B cell (primary cell): ENCODE data around the gene PHC3. TPM values are rescaled to one million over a fixed set of nuclear protein-coding genes. Genes with fewer than 3 reads are reported as not detected.
A peak's percentile ranks its signal among the peaks of the same experiment; 100 is the strongest.

Experiments used
- ATAC-seq: fragments of 200-7000 bp; cut with Tn5 transposase; one replicate; pipeline ENCODE4 v1.10.0; 2021; ENCODE audit warnings: low read depth, mild to moderate bottlenecking, moderate number of reproducible peaks, moderate library complexity
- CTCF ChIA-PET: fragments of 350-600 bp; sonication (Branson Sonifier 250); formaldehyde crosslinking; loops from one replicate; lab custom pipeline; 2021; ENCODE audit warnings: antibody characterized with exemption, inconsistent platforms; lab: Charles Lee
- POLR2A ChIA-PET: fragments of 350-600 bp; sonication (Branson Sonifier 250); formaldehyde crosslinking; loops from one replicate; lab custom pipeline; 2021; ENCODE audit warnings: antibody characterized with exemption; lab: Charles Lee
- DNase-seq: peaks from one replicate; pipeline ENCODE4 v3.0.0; 2013
- H2AFZ ChIP-seq: 2 replicates; pipeline ENCODE4 v1.6.1; 2012; ENCODE audit warnings: mild to moderate bottlenecking, low read depth, low read length; ENCODE audit not compliant: insufficient read depth, poor library complexity, severe bottlenecking
- H3K27ac ChIP-seq, 2 donors: 1 replicate in 1 of 2; 2 replicates in 1 of 2; pipeline ENCODE4 v1.5.1; 2012 to 2013; ENCODE audit warnings: low read length in 2 of 2, mild to moderate bottlenecking in 2 of 2, moderate library complexity in 1 of 2
- H3K27me3 ChIP-seq, 4 experiments: fragments of 200-600 bp in 1 of 4; sonication (generic) in 1 of 4; replicated peaks in 1 of 4; 1 replicate in 2 of 4; 2 replicates in 2 of 4; pipeline versions ENCODE4 v1.6.1 to v1.7.0; 2013 to 2016; ENCODE audit warnings: low read length in 3 of 4, mild to moderate bottlenecking in 2 of 4, mixed read lengths in 1 of 4, moderate library complexity in 1 of 4; ENCODE audit not compliant: insufficient read depth in 4 of 4, control insufficient read depth in 3 of 4; ENCODE audit errors: control extremely low read depth in 1 of 4
- H3K36me3 ChIP-seq, 2 experiments: replicated peaks in 1 of 2; 1 replicate in 1 of 2; 2 replicates in 1 of 2; pipeline versions ENCODE4 v1.6.1 to v1.7.1; 2013; ENCODE audit warnings: low read length in 1 of 2; ENCODE audit not compliant: insufficient read depth in 2 of 2, control insufficient read depth in 1 of 2; ENCODE audit errors: control extremely low read depth in 1 of 2, extremely low read depth in 1 of 2
- H3K4me1 ChIP-seq, 2 donors: fragments of 200-600 bp in 1 of 2; sonication (generic) in 1 of 2; 1 replicate in 1 of 2; 2 replicates in 1 of 2; pipeline versions ENCODE4 v1.5.1 to v1.6.1; 2013 to 2017; ENCODE audit warnings: low read length in 2 of 2; ENCODE audit not compliant: control insufficient read depth in 2 of 2, insufficient read depth in 2 of 2
- H3K4me2 ChIP-seq: replicated peaks from 2 replicates; pipeline ENCODE3; 2012; ENCODE audit warnings: mild to moderate bottlenecking, low read depth, low read length; ENCODE audit not compliant: poor library complexity, severe bottlenecking
- H3K4me3 ChIP-seq, 5 experiments: fragments of 200-600 bp in 1 of 5; sonication (generic) in 1 of 5; 1 replicate in 3 of 5; 2 replicates in 2 of 5; pipeline versions ENCODE4 v1.5.1 to v1.7.0; 2011 to 2016; ENCODE audit warnings: low read length in 4 of 5, mild to moderate bottlenecking in 4 of 5, low read depth in 2 of 5, control low read depth in 1 of 5, moderate library complexity in 1 of 5; ENCODE audit not compliant: insufficient read depth in 1 of 5; ENCODE audit errors: control extremely low read depth in 1 of 5, extremely low read depth in 1 of 5
- H3K79me2 ChIP-seq: fragments of 200-600 bp; sonication (generic); one replicate; pipeline ENCODE4 v1.6.0; 2016; ENCODE audit warnings: low read length; ENCODE audit not compliant: control insufficient read depth, insufficient read depth
- H3K9ac ChIP-seq: fragments of 200-600 bp; sonication (generic); 2 replicates; pipeline ENCODE4 v1.6.1; 2017; ENCODE audit warnings: mild to moderate bottlenecking, low read length, moderate library complexity
- H3K9me3 ChIP-seq, 3 donors: one replicate each; pipeline versions ENCODE4 v1.6.1 to v1.7.1; 2013; ENCODE audit warnings: low read length in 2 of 3; ENCODE audit not compliant: control insufficient read depth in 2 of 3, insufficient read depth in 1 of 3; ENCODE audit errors: control extremely low read depth in 1 of 3
- H4K20me1 ChIP-seq: 2 replicates; pipeline ENCODE4 v1.6.0; 2012; ENCODE audit warnings: mild to moderate bottlenecking, low read length; ENCODE audit not compliant: insufficient read depth, control insufficient read depth, poor library complexity, severe bottlenecking
- H3K27ac Mint-ChIP-seq: one replicate; pipeline ENCODE4 v1.8.0; 2021; ENCODE audit warnings: mixed read lengths
- H3K27me3 Mint-ChIP-seq: one replicate; pipeline ENCODE4 v1.8.0; 2021; ENCODE audit warnings: mixed read lengths
- H3K4me1 Mint-ChIP-seq: one replicate; pipeline ENCODE4 v1.8.0; 2021; ENCODE audit warnings: mixed read lengths
- H3K4me3 Mint-ChIP-seq: one replicate; pipeline ENCODE4 v1.8.0; 2021; ENCODE audit warnings: mixed read lengths
- H3K9me3 Mint-ChIP-seq: one replicate; pipeline ENCODE4 v1.8.0; 2022; ENCODE audit warnings: mixed read lengths; ENCODE audit not compliant: insufficient read depth
- CTCF ChIP-seq: fragments of 200-600 bp; IDR thresholded peaks from one replicate; pipeline ENCODE4 v1.8.0; 2022; ENCODE audit warnings: antibody characterized with exemption, mild to moderate bottlenecking
- EZH2 ChIP-seq: IDR thresholded peaks from 2 replicates; pipeline ENCODE4 v1.6.1; 2012; ENCODE audit warnings: borderline replicate concordance, low read depth, mild to moderate bottlenecking, moderate library complexity, low read length; ENCODE audit not compliant: insufficient read depth, poor library complexity, severe bottlenecking
- intact Hi-C: fragments of 100-400 bp; cut with micrococcal nuclease; formaldehyde crosslinking; loops from one replicate; pipeline ENCODE4 v1.10.0; 2022
- polyA plus RNA-seq: library from polyadenylated mRNA; depleted of rRNA; stranded (reverse); fragments of >200 nt; gene quantifications from 2 replicates; pipeline ENCODE4 v1.2.3, GENCODE V29; 2012
- total RNA-seq, 2 donors: library from RNA; stranded (reverse); fragments of 120-200 nt in 1 of 2; gene quantifications; 1 replicate in 1 of 2; 2 replicates in 1 of 2; pipeline versions ENCODE4 v1.2.3 to v1.2.4, GENCODE V29; 2013 to 2022

The PHC3 gene
- total and polyA plus RNA-seq, 2 donors (not counting 1 experiment from before 2014, with no cell fraction given) = 51.8 to 159 TPM

DNA sequence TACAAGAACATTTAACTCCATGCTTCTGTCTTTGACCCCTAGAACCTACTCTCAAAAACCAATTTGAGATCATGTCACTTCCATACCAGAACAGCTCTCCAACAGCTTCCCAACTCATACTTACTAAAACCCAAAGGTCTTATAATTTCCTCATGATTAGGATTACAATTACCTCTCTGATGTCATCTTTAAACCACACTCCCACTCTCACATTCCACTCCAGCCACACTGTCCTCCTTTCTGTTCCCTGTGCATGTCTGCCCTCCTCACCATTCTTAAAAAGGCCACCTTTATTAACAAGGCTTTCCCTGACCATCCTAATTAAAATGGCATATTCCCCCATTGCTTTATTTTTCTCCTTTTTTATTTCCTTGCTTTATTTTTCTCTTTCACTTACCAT, 18.9 kb downstream of the PHC3 start:
- Histone ChIP-seq H3K9me3 (peaks cover 0 to 11% (median 0%) of the 10 kb centered on the region in 3 donors), H3K4me1 (peaks cover 20 to 24% of the 10 kb centered on the region in 2 donors), H4K20me1 (peaks cover 18% of the 10 kb centered on the region), H3K9ac (no peak overlapping the region), H3K4me2 (no peak overlapping the region), H3K4me3 (no peak overlapping the region), H2AFZ (no peak overlapping the region), H3K36me3 (peaks cover 16 to 72% of the 10 kb centered on the region in 2 experiments), H3K27me3 (no peaks in the 10 kb centered on the region), H3K27ac (peak overlapping the region in 1 of 2 donors; percentile 74), H3K79me2 (peaks cover 98% of the 10 kb centered on the region)
- H3K27ac Mint-ChIP-seq = peak overlapping the region; percentile 51
- peaks cover 54% of the 10 kb centered on the region for H3K4me1 Mint-ChIP-seq
- ATAC-seq (no peak), DNase-seq (no peak)
- H3K27me3 Mint-ChIP-seq = no peaks in the 10 kb centered on the region
- TF ChIP-seq EZH2 (no peak), CTCF (no peak)
- H3K9me3 Mint-ChIP-seq = no peaks in the 10 kb centered on the region
- POLR2A ChIA-PET = interaction anchor here (1.0 kb wide), 1 partner anchor 10 kb away, joined by 3 read pairs; no protein-coding TSS in a partner anchor
- CTCF ChIA-PET = interaction anchor here (0.6 to 1.2 kb wide), 2 partner anchors 9 to 100 kb away, joined by 3 to 6 read pairs; no protein-coding TSS in a partner anchor
- no peak overlapping the region for H3K4me3 Mint-ChIP-seq
- intact Hi-C loops = loop anchor here (5.0 kb wide), 1 partner anchor 40 kb away; no protein-coding TSS in a partner anchor

- peak overlapping the region; percentile 85 for H3K27ac Mint-ChIP-seq
- POLR2A ChIA-PET = interaction anchor here (1.0 kb wide), 1 partner anchor 10 kb away, joined by 3 read pairs; no protein-coding TSS in a partner anchor
Measured at GRCh38 chr3:170162052-170162451, 19.5 kb downstream of the PHC3 start.

More at GRCh38 chr3:170162052-170162451, 19.5 kb downstream of the PHC3 start:
- no peak overlapping the region for H3K4me2 ChIP-seq
- DNase-seq (no peak), ATAC-seq (no peak)
- Mint-ChIP-seq H3K27me3 (no peaks in the 10 kb centered on the region), H3K4me1 (peaks cover 56% of the 10 kb centered on the region), H3K4me3 (no peak overlapping the region), H3K9me3 (no peaks in the 10 kb centered on the region)
- CTCF ChIA-PET = interaction anchor here (0.6 to 1.2 kb wide), 2 partner anchors 9 to 99 kb away, joined by 3 to 6 read pairs; no protein-coding TSS in a partner anchor
- H3K4me3 ChIP-seq = no peak overlapping the region
- peak overlapping the region in 1 of 2 donors; percentile 74 for H3K27ac ChIP-seq
- H3K27me3 ChIP-seq = no peaks in the 10 kb centered on the region
- H3K36me3 ChIP-seq = peaks cover 16 to 67% of the 10 kb centered on the region in 2 experiments
- H3K79me2 ChIP-seq = peaks cover 97% of the 10 kb centered on the region
- H3K4me1 ChIP-seq = peaks cover 21 to 30% of the 10 kb centered on the region in 2 donors
- peaks cover 18% of the 10 kb centered on the region for H4K20me1 ChIP-seq
- H2AFZ ChIP-seq = no peak overlapping the region
- intact Hi-C loops = loop anchor here (5.0 kb wide), 1 partner anchor 40 kb away; no protein-coding TSS in a partner anchor
- no peak for TF ChIP-seq EZH2
- TF ChIP-seq CTCF = no peak
- no peak overlapping the region for H3K9ac ChIP-seq
- peaks cover 0 to 11% (median 0%) of the 10 kb centered on the region in 3 donors for H3K9me3 ChIP-seq
